Neural cell (in vitro differentiated cells): ENCODE measurements around the gene PCDHB6. TPM values are rescaled to one million over a fixed set of nuclear protein-coding genes. Genes with fewer than 3 reads are reported as not detected.
"Not testable (repeated sequence)": the region's sequence is repeated elsewhere in the genome, so short reads cannot be mapped to it uniquely, and the experiment has no call there.

Source experiments
- H2AFZ ChIP-seq: fragments of 200-600, 300-800 bp; sonication (generic), shearing (Covaris generic); 2 replicates; pipeline ENCODE4 v1.6.0; 2014; ENCODE audit warnings: low read depth, mild to moderate bottlenecking, antibody characterized with exemption, low read length, moderate library complexity
- H3F3A ChIP-seq: fragments of 200-600 bp; shearing (Covaris generic); 2 replicates; pipeline ENCODE4 v1.6.1; 2016; ENCODE audit warnings: mild to moderate bottlenecking, moderate library complexity, mixed read lengths, antibody characterized with exemption, low read length; ENCODE audit not compliant: insufficient read depth, poor library complexity, severe bottlenecking
- H3K27ac ChIP-seq: fragments of 200-600, 300-800 bp; sonication (generic), shearing (Covaris generic); 2 replicates; pipeline ENCODE4 v1.5.1; 2014; ENCODE audit warnings: mild to moderate bottlenecking, low read length, moderate library complexity
- H3K27me3 ChIP-seq: fragments of 300-800, 200-600 bp; sonication (generic), shearing (Covaris generic); 2 replicates; pipeline ENCODE4 v1.6.0; 2014; ENCODE audit warnings: mild to moderate bottlenecking, low read depth, low read length, moderate library complexity; ENCODE audit not compliant: insufficient read depth
- H3K36me3 ChIP-seq: fragments of 300-800, 200-600 bp; sonication (generic), shearing (Covaris generic); 2 replicates; pipeline ENCODE4 v1.5.1; 2014; ENCODE audit warnings: mild to moderate bottlenecking, antibody characterized with exemption, low read length, moderate library complexity; ENCODE audit not compliant: insufficient read depth
- H3K4me2 ChIP-seq: fragments of 300-800, 200-600 bp; sonication (generic), shearing (Covaris generic); 2 replicates; pipeline ENCODE4 v1.6.0; 2014; ENCODE audit warnings: mild to moderate bottlenecking, low read length
- H3K4me3 ChIP-seq: fragments of 300-800, 200-600 bp; sonication (generic), shearing (Covaris generic); 2 replicates; pipeline ENCODE4 v1.5.1; 2014; ENCODE audit warnings: mild to moderate bottlenecking, low read length, moderate library complexity
- H3K79me2 ChIP-seq: fragments of 200-600 bp; shearing (Covaris generic); replicated peaks from 2 replicates; pipeline ENCODE4 v1.6.0; 2014; ENCODE audit warnings: mild to moderate bottlenecking, low read length, moderate library complexity; ENCODE audit not compliant: insufficient read depth
- H3K9ac ChIP-seq: fragments of 300-800, 200-600 bp; sonication (generic), shearing (Covaris generic); 2 replicates; pipeline ENCODE4 v1.6.1; 2016; ENCODE audit warnings: mild to moderate bottlenecking, low read length, mixed read lengths
- H3K9me2 ChIP-seq: fragments of 200-600 bp; shearing (Covaris generic); 2 replicates; pipeline ENCODE4 v1.6.1; 2016; ENCODE audit warnings: mild to moderate bottlenecking, low read length, mixed read lengths; ENCODE audit not compliant: insufficient read depth
- H3K9me3 ChIP-seq: fragments of 200-600, 300-800 bp; sonication (generic), shearing (Covaris generic); 2 replicates; pipeline ENCODE4 v1.6.1; 2016; ENCODE audit warnings: mild to moderate bottlenecking, mixed run types, low read length, moderate library complexity, mixed read lengths
- H4K20me1 ChIP-seq: fragments of 200-600 bp; shearing (Covaris generic); 2 replicates; pipeline ENCODE4 v1.6.1; 2016; ENCODE audit warnings: mild to moderate bottlenecking, mixed run types; ENCODE audit not compliant: insufficient read depth
- CTCF ChIP-seq: fragments of 450-650 bp; IDR thresholded peaks from 2 replicates; pipeline ENCODE4 v1.5.1; 2014; ENCODE audit warnings: antibody characterized with exemption, mild to moderate bottlenecking, moderate library complexity; ENCODE audit not compliant: poor library complexity, severe bottlenecking
- EP300 ChIP-seq: fragments of 450-650 bp; conservative IDR thresholded peaks from 2 replicates; pipeline ENCODE4 v1.6.1; 2014; ENCODE audit warnings: antibody characterized with exemption, mild to moderate bottlenecking, moderate library complexity; ENCODE audit not compliant: poor library complexity, severe bottlenecking
- EZH2 ChIP-seq: fragments of 200-600, 300-800 bp; shearing (Covaris generic), sonication (generic); IDR thresholded peaks from 2 replicates; pipeline ENCODE4 v1.6.1; 2014; ENCODE audit warnings: antibody characterized with exemption, low read length, borderline replicate concordance, mild to moderate bottlenecking; ENCODE audit not compliant: insufficient read depth, poor library complexity, severe bottlenecking
- MXI1 ChIP-seq: fragments of 450-650 bp; conservative IDR thresholded peaks from 2 replicates; pipeline ENCODE4 v1.6.1; 2014; ENCODE audit warnings: antibody characterized with exemption, mild to moderate bottlenecking; ENCODE audit not compliant: poor library complexity, severe bottlenecking
- POLR2AphosphoS5 ChIP-seq: IDR thresholded peaks from 2 replicates; pipeline ENCODE4 v1.6.1; 2012
- RAD21 ChIP-seq: fragments of 450-650 bp; conservative IDR thresholded peaks from 2 replicates; pipeline ENCODE4 v1.6.1; 2014; ENCODE audit warnings: antibody characterized with exemption, mild to moderate bottlenecking, moderate library complexity
- REST ChIP-seq: IDR thresholded peaks from 2 replicates; pipeline ENCODE4 v1.6.1; 2012; ENCODE audit warnings: borderline replicate concordance
- SMC3 ChIP-seq: fragments of 450-650 bp; conservative IDR thresholded peaks from 2 replicates; pipeline ENCODE4 v1.6.1; 2014; ENCODE audit warnings: antibody characterized with exemption, mild to moderate bottlenecking, moderate library complexity; ENCODE audit not compliant: poor library complexity
- TAF1 ChIP-seq: IDR thresholded peaks from 2 replicates; pipeline ENCODE4 v1.6.1; 2012; ENCODE audit warnings: low read depth
- polyA plus RNA-seq: library from polyadenylated mRNA; depleted of rRNA; stranded (reverse); fragments of >200 nt; gene quantifications from 2 replicates; pipeline ENCODE4 v1.2.3, GENCODE V29; 2014

Gene PCDHB6
- polyA plus RNA-seq, 1 donor from 2014 or later: 1.7 TPM

- H3K36me3 ChIP-seq: peaks cover 11% of the 10 kb centered on the region
- no peak overlapping the region for H3K4me3 ChIP-seq
- H3K27ac ChIP-seq: no peak overlapping the region
- H3K9me2 ChIP-seq: no peaks in the 10 kb centered on the region
- H2AFZ ChIP-seq: no peak overlapping the region
- H3K9ac ChIP-seq: no peak overlapping the region
- H3K27me3 ChIP-seq: no peaks in the 10 kb centered on the region
- no peak overlapping the region for H3K4me2 ChIP-seq
- no peaks in the 10 kb centered on the region for H4K20me1 ChIP-seq
- H3K9me3 ChIP-seq: peaks cover 15% of the 10 kb centered on the region
- no peaks in the 10 kb centered on the region for H3K79me2 ChIP-seq
- TF ChIP-seq EP300: no peak
- no peak for TF ChIP-seq SMC3
- no peaks in the 10 kb centered on the region for H3F3A ChIP-seq
Observed at GRCh38 chr5:141150224-141150992, 551 bp downstream of the PCDHB6 start.

GRCh38 chr5:141150993-141151325 is 1.1 kb downstream of the PCDHB6 start:
- no peak for TF ChIP-seq POLR2AphosphoS5
- no peak for TF ChIP-seq EP300
- no peak for TF ChIP-seq MXI1
- TF ChIP-seq RAD21: no peak
- no peak for TF ChIP-seq EZH2
- no peak for TF ChIP-seq TAF1
- TF ChIP-seq SMC3: no peak
- TF ChIP-seq CTCF: no peak
- TF ChIP-seq REST: no peak
- no peak overlapping the region for H3K4me2 ChIP-seq
- no peaks in the 10 kb centered on the region for H3F3A ChIP-seq
- peaks cover 11% of the 10 kb centered on the region for H3K36me3 ChIP-seq
- no peaks in the 10 kb centered on the region for H3K79me2 ChIP-seq
- H3K27me3 ChIP-seq: no peaks in the 10 kb centered on the region
- no peak overlapping the region for H3K27ac ChIP-seq
- peaks cover 21% of the 10 kb centered on the region for H3K9me3 ChIP-seq
- no peaks in the 10 kb centered on the region for H4K20me1 ChIP-seq
- H3K9me2 ChIP-seq: no peaks in the 10 kb centered on the region
- H2AFZ ChIP-seq: no peak overlapping the region
- H3K9ac ChIP-seq: no peak overlapping the region
- no peak overlapping the region for H3K4me3 ChIP-seq

GRCh38 chr5:141151632-141152031 is 1.8 kb downstream of the PCDHB6 start:
- H3K4me3 ChIP-seq, H4K20me1 ChIP-seq, H2AFZ ChIP-seq, H3K9ac ChIP-seq, H3K4me2 ChIP-seq, H3K27me3 ChIP-seq, H3K27ac ChIP-seq, H3F3A ChIP-seq, H3K9me2 ChIP-seq, H3K79me2 ChIP-seq: not testable (repeated sequence)
- Histone ChIP-seq H3K36me3 (peaks cover 11% of the 10 kb centered on the region), H3K9me3 (peaks cover 27% of the 10 kb centered on the region)

- H3K9me2 ChIP-seq, H3K79me2 ChIP-seq, H3K4me2 ChIP-seq, H4K20me1 ChIP-seq, H3K4me3 ChIP-seq, H3F3A ChIP-seq, H2AFZ ChIP-seq, H3K27me3 ChIP-seq, H3K27ac ChIP-seq, H3K9ac ChIP-seq: not testable (repeated sequence)
- Histone ChIP-seq H3K36me3 (peaks cover 11% of the 10 kb centered on the region), H3K9me3 (peaks cover 30% of the 10 kb centered on the region)
Observed at GRCh38 chr5:141152096-141152495, 2.2 kb downstream of the PCDHB6 start.
